ENCODE data around the gene TMEM235. TPM values are rescaled to one million over a fixed set of nuclear protein-coding genes. Genes with fewer than 3 reads are reported as not detected.

Gene TMEM235
- total and polyA plus RNA-seq, 9 of the 15 experiments (the other 6 are each of a cell fraction or from before 2014, with no cell fraction given): not detected

DNA sequence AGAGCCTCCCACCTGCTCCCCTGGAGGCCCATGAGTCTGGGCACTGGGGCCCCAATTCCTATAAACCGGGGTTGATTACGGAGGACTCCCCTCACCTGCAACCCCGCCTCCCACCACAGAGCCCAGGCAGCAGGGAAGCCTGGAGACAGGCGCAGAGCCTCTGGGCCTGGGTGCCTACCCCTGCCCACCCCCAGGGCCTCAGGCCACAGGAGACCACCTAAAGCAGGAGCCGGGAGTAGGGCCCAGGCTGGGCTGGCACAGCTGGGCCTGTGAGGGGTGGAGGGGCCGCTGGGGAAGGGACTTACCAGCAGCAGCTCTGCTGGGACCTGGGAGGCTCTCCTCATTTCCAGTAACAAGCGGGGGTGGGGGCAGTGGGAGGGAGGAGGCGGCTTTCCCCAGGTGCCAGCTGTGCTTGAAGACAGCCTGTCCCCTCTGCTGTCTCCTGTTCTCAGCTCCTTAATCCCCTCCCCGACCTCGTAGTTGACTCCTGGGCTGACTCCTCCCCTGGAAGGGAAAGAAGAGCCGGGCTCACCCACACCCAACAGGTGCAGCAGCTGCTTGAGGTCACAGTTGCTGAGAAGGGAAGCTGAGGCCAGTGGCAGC, 46.8 kb downstream of the TMEM235 start:
- no peaks in the 10 kb centered on the region for H4K20me1 ChIP-seq (replicated peaks; ENCODE audit: control insufficient read depth, insufficient read depth, low read length)
- no TSS peak for BruUV-seq (replicated peaks)
- H3K36me3 ChIP-seq (ENCODE audit: control insufficient read depth, insufficient read depth, low read length): peaks cover 15% of the 10 kb centered on the region
- peak overlapping the region; percentile 84 for H2AFZ ChIP-seq (ENCODE audit: low read depth, low read length)
- in situ Hi-C loops (cut with MboI) (no loop called here), intact Hi-C loops (cut with micrococcal nuclease) (no loop called here)
- H3K27ac ChIP-seq (ENCODE audit: extremely low read depth, low read depth, low read length): peak overlapping the region; percentile 70
- ChIA-PET POLR2A (interaction anchor here (0.6 to 1.2 kb wide), 5 partner anchors 9 to 53 kb away, joined by 3 to 4 read pairs (median 4); no protein-coding TSS in a partner anchor), CTCF (ENCODE audit: low intra/inter-chr PET ratio) (interaction anchor here (0.6 kb wide), 1 partner anchor 178 kb away, joined by 3 read pairs; no protein-coding TSS in a partner anchor)
- peaks cover 36% of the 10 kb centered on the region for H3K79me2 ChIP-seq (ENCODE audit: control insufficient read depth, insufficient read depth, low read length)
- H3K9ac ChIP-seq (ENCODE audit: insufficient read depth in 1 of 2, low read depth in 2 of 2, low read length in 2 of 2): peak overlapping the region; percentile 70 to 92
- H3K9me1 ChIP-seq (ENCODE audit: control insufficient read depth, insufficient read depth, low read length): no peaks in the 10 kb centered on the region
- peak overlapping the region; percentile 79 for H3K4me2 ChIP-seq (ENCODE audit: insufficient read depth, low read length)
- H3K4me3 ChIP-seq: peak overlapping the region; percentile 47
- WGBS (ENCODE audit: insufficient coverage, low coverage, missing lambda C conversion rate): 10% methylated on average over 8 of the region's 11 CpGs
- no peaks in the 10 kb centered on the region for H3K27me3 ChIP-seq (ENCODE audit: control insufficient read depth in 2 of 2, insufficient read depth in 2 of 2, low read length in 2 of 2)
- peak; percentile 79 for FAIRE-seq
- H3K4me1 ChIP-seq (replicated peaks in 1 of 2; ENCODE audit: control insufficient read depth in 2 of 2, insufficient read depth in 2 of 2, low read length in 2 of 2): peaks cover 28 to 35% of the 10 kb centered on the region in 2 experiments
- DNase-seq (ENCODE audit: extremely low read depth in 1 of 4, low spot score in 3 of 4): peak; percentile 53 to 75 (median 57)
- peak; percentile 85 for ATAC-seq
- H3K9me3 ChIP-seq (replicated peaks; ENCODE audit: control insufficient read depth, insufficient read depth, low read depth, low read length): peaks cover 6% of the 10 kb centered on the region
- TF ChIP-seq GTF2E2 (tag; IDR thresholded peaks at IDR 0.05) (no peak), ZNF41 (CRISPR knock-in tag; conservative IDR thresholded peaks at IDR 0.05) (no peak), TFAM (CRISPR knock-in tag; conservative IDR thresholded peaks at IDR 0.05) (no peak), KDM4B (IDR thresholded peaks at IDR 0.05; ENCODE audit: borderline replicate concordance in 2 of 2, low read depth in 1 of 2) (no peak), ZNF282 (CRISPR knock-in tag; IDR thresholded peaks at IDR 0.05) (no peak), KAT2B (IDR thresholded peaks at IDR 0.05; ENCODE audit: low read depth, low read length) (no peak), PURB (CRISPR knock-in tag; IDR thresholded peaks at IDR 0.05; ENCODE audit: low read depth) (no peak), GATAD2A (IDR thresholded peaks at IDR 0.05) (no peak), KLF16 (IDR thresholded peaks at IDR 0.05) (no peak), NCOA4 (IDR thresholded peaks at IDR 0.05; ENCODE audit: partially characterized antibody) (no peak), RBM25 (IDR thresholded peaks at IDR 0.05; ENCODE audit: low read depth, low read length, severe bottlenecking) (no peak), CHD2 (IDR thresholded peaks at IDR 0.05; ENCODE audit: low read depth, low read length) (no peak)
- TF ChIP-seq, protein P1, sequence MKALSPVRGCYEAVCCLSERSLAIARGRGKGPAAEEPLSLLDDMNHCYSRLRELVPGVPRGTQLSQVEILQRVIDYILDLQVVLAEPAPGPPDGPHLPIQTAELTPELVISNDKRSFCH (CRISPR knock-in tag; IDR thresholded peaks at IDR 0.05): no peak
- TF ChIP-seq, protein P1 (tag; IDR thresholded peaks at IDR 0.05): no peak
- TF ChIP-seq, protein P2, sequence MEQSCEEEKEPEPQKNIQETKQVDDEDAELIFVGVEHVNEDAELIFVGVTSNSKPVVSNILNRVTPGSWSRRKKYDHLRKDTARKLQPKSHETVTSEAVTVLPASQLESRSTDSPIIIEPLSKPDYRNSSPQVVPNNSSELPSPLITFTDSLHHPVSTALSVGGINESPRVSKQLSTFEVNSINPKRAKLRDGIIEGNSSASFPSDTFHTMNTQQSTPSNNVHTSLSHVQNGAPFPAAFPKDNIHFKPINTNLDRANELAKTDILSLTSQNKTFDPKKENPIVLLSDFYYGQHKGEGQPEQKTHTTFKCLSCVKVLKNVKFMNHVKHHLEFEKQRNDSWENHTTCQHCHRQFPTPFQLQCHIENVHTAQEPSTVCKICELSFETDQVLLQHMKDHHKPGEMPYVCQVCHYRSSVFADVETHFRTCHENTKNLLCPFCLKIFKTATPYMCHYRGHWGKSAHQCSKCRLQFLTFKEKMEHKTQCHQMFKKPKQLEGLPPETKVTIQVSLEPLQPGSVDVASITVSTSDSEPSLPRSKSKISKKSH (CRISPR knock-in tag; IDR thresholded peaks at IDR 0.05): no peak
- TF ChIP-seq, protein P3, sequence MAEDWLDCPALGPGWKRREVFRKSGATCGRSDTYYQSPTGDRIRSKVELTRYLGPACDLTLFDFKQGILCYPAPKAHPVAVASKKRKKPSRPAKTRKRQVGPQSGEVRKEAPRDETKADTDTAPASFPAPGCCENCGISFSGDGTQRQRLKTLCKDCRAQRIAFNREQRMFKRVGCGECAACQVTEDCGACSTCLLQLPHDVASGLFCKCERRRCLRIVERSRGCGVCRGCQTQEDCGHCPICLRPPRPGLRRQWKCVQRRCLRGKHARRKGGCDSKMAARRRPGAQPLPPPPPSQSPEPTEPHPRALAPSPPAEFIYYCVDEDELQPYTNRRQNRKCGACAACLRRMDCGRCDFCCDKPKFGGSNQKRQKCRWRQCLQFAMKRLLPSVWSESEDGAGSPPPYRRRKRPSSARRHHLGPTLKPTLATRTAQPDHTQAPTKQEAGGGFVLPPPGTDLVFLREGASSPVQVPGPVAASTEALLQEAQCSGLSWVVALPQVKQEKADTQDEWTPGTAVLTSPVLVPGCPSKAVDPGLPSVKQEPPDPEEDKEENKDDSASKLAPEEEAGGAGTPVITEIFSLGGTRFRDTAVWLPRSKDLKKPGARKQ (CRISPR knock-in tag; IDR thresholded peaks at IDR 0.05): no peak
- TF ChIP-seq, protein P4, sequence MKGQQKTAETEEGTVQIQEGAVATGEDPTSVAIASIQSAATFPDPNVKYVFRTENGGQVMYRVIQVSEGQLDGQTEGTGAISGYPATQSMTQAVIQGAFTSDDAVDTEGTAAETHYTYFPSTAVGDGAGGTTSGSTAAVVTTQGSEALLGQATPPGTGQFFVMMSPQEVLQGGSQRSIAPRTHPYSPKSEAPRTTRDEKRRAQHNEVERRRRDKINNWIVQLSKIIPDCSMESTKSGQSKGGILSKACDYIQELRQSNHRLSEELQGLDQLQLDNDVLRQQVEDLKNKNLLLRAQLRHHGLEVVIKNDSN (CRISPR knock-in tag; IDR thresholded peaks at IDR 0.05): no peak
